Thoracic aorta (tissue), 2 donors: ENCODE results near the gene EVI5L. TPM values are rescaled to one million over a fixed set of nuclear protein-coding genes. Genes with fewer than 3 reads are reported as not detected.

Experiments
- ATAC-seq: fragments of 150-250 bp; one replicate; pipeline ENCODE4 v1.8.0; 2017; ENCODE audit warnings: low read depth; ENCODE audit not compliant: insufficient number of reproducible peaks, low FRiP score
- DNase-seq: peaks from one replicate; pipeline ENCODE4 v3.0.0-alpha.2; 2020; ENCODE audit warnings: low spot score
- H3K27ac ChIP-seq, 2 donors: fragments of 200-600 bp; sonication (generic); 1 replicate in 1 of 2; 2 replicates in 1 of 2; pipeline ENCODE4 v1.5.1; 2016; ENCODE audit warnings: mild to moderate bottlenecking in 2 of 2, moderate library complexity in 2 of 2
- H3K27me3 ChIP-seq: fragments of 200-600 bp; sonication (generic); replicated peaks from 2 replicates; pipeline ENCODE4 v1.6.0; 2016; ENCODE audit warnings: mild to moderate bottlenecking; ENCODE audit not compliant: insufficient read depth
- H3K36me3 ChIP-seq: fragments of 200-600 bp; sonication (generic); one replicate; pipeline ENCODE4 v1.5.1; 2016
- H3K4me1 ChIP-seq, 2 donors: fragments of 200-600 bp; sonication (generic); 1 replicate in 1 of 2; 2 replicates in 1 of 2; pipeline versions ENCODE4 v1.5.1 to v1.6.0; 2016; ENCODE audit warnings: low read depth in 2 of 2, mild to moderate bottlenecking in 1 of 2; ENCODE audit not compliant: control insufficient read depth in 1 of 2
- H3K4me3 ChIP-seq: fragments of 200-600 bp; sonication (generic); 2 replicates; pipeline ENCODE4 v1.5.1; 2016; ENCODE audit warnings: mild to moderate bottlenecking
- H3K9me3 ChIP-seq: fragments of 200-600 bp; sonication (generic); 2 replicates; pipeline ENCODE4 v1.5.1; 2016
- CTCF ChIP-seq: fragments of 200-600 bp; sonication (generic); IDR thresholded peaks from one replicate; pipeline ENCODE4 v1.5.1; 2019; ENCODE audit warnings: antibody characterized with exemption
- total RNA-seq, 2 donors: library from RNA; depleted of rRNA; stranded (reverse); fragments of >200 nt; gene quantifications; one replicate each; pipeline versions ENCODE4 v1.1.0 to v1.2.3, GENCODE V29; 2016

Gene EVI5L
- total RNA-seq, 2 donors from 2014 or later = 12.1 to 16.8 TPM

- H3K9me3 ChIP-seq = no peaks in the 10 kb centered on the region
- ATAC-seq = no peak
- H3K27me3 ChIP-seq = no peaks in the 10 kb centered on the region
- H3K27ac ChIP-seq = no peak overlapping the region
- H3K36me3 ChIP-seq = no peaks in the 10 kb centered on the region
- DNase-seq = no peak
- no peaks in the 10 kb centered on the region for H3K4me1 ChIP-seq
- no peak for TF ChIP-seq CTCF
- H3K4me3 ChIP-seq = no peak overlapping the region
These were observed 51.9 kb downstream of the EVI5L start for GRCh38 chr19:7881910-7882309.

- Histone ChIP-seq H3K27me3 (no peaks in the 10 kb centered on the region), H3K9me3 (no peaks in the 10 kb centered on the region), H3K4me1 (no peaks in the 10 kb centered on the region), H3K27ac (no peak overlapping the region), H3K36me3 (no peaks in the 10 kb centered on the region), H3K4me3 (no peak overlapping the region)
- no peak for DNase-seq
- no peak for ATAC-seq
- no peak for TF ChIP-seq CTCF
These were observed 53.1 kb downstream of the EVI5L start for GRCh38 chr19:7883105-7883504.

- no peak for DNase-seq
- Histone ChIP-seq H3K36me3 (no peaks in the 10 kb centered on the region), H3K9me3 (no peaks in the 10 kb centered on the region), H3K4me3 (no peak overlapping the region), H3K27me3 (no peaks in the 10 kb centered on the region), H3K4me1 (peaks cover 4 to 6% of the 10 kb centered on the region in 2 donors), H3K27ac (no peak overlapping the region)
- no peak for TF ChIP-seq CTCF
- no peak for ATAC-seq
These were observed 54.0 kb downstream of the EVI5L start for GRCh38 chr19:7883796-7884570.

GRCh38 chr19:7885818-7886217, 55.8 kb downstream of the EVI5L start:
- H3K27me3 ChIP-seq = no peaks in the 10 kb centered on the region
- no peak overlapping the region for H3K4me3 ChIP-seq
- no peak for ATAC-seq

More at GRCh38 chr19:7885818-7886217, 55.8 kb downstream of the EVI5L start:
- no peak for TF ChIP-seq CTCF
- no peak overlapping the region for H3K27ac ChIP-seq
- H3K9me3 ChIP-seq = no peaks in the 10 kb centered on the region
- peaks cover 4 to 6% of the 10 kb centered on the region in 2 donors for H3K4me1 ChIP-seq
- no peaks in the 10 kb centered on the region for H3K36me3 ChIP-seq
- no peak for DNase-seq
